Measurements from ENCODE around the gene VWA5A.

The VWA5A gene

DNA sequence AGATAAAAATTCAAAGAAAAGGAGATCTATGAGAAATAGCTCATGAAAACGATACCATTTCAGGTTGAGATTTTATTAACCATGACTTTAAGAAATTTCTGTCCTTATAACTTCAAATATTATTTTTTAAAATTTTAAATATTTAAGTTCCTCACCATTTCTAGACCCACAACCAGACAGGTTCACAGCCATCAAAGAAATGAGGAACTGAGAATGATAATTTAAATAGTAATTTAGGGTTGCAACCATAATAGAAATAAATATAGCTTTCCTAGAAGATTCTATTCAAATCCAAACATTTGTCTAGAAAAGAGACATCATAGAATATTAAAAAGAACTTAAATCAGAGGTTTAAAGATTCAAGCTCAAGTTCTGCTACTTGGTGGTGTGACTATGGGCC lies 5.9 kb upstream of the VWA5A start:
- TF ChIP-seq, protein P1, sequence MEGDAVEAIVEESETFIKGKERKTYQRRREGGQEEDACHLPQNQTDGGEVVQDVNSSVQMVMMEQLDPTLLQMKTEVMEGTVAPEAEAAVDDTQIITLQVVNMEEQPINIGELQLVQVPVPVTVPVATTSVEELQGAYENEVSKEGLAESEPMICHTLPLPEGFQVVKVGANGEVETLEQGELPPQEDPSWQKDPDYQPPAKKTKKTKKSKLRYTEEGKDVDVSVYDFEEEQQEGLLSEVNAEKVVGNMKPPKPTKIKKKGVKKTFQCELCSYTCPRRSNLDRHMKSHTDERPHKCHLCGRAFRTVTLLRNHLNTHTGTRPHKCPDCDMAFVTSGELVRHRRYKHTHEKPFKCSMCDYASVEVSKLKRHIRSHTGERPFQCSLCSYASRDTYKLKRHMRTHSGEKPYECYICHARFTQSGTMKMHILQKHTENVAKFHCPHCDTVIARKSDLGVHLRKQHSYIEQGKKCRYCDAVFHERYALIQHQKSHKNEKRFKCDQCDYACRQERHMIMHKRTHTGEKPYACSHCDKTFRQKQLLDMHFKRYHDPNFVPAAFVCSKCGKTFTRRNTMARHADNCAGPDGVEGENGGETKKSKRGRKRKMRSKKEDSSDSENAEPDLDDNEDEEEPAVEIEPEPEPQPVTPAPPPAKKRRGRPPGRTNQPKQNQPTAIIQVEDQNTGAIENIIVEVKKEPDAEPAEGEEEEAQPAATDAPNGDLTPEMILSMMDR (conservative IDR thresholded peaks at IDR 0.05; ENCODE audit: control insufficient read depth, insufficient read depth, low read depth, low read length): no peak
- no peak overlapping the region for H3K4me3 ChIP-seq (ENCODE audit: control insufficient read depth, low read depth, low read length)
- no peak for DNase-seq (ENCODE audit: low read depth)

DNA sequence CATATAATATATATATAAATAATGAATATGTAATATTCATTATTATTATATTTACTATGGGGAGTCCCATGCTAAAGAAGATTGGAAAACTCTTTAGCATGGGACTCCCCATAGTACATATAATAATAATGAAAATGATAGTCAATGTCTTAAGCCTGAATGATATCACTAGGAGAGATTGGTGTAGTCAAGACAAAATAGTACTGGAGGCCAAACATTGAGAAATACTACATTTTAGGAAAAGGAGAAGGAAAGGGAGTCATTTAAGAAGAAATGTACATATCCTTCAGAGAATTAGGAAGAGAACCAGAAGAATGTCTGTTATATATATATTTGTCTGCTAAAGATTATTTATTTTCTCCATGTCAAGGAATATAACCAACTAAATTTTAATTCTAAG lies 5.0 kb upstream of the VWA5A start:
- no peak for DNase-seq (ENCODE audit: low read depth)
- H3K4me3 ChIP-seq (ENCODE audit: control insufficient read depth, low read depth, low read length): no peak overlapping the region
- TF ChIP-seq, protein P1 (conservative IDR thresholded peaks at IDR 0.05; ENCODE audit: control insufficient read depth, insufficient read depth, low read depth, low read length): no peak

DNA sequence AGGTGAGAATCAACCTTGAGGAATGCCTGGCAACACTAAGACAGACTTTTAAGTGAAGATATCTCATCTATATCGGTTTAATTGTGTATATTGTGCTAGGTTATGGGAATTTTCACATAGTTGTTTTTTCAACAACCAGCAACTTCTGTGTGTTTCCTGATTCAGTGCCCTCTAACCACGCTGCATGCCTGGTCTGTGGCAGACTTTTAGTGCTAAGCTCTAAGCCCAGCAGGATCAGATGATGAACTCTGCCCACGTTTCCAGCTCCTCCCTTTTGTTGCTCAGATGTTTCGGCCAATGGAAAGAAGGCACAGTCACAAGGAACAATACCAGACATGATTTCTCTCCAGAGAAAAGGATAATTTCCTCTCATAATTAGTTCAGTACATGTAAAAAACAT lies 1.4 kb upstream of the VWA5A start:
- no peak overlapping the region for H3K4me3 ChIP-seq (ENCODE audit: control insufficient read depth, low read depth, low read length)
- TF ChIP-seq, protein P1 (conservative IDR thresholded peaks at IDR 0.05; ENCODE audit: control insufficient read depth, insufficient read depth, low read depth, low read length): no peak
- peak; percentile 45 for DNase-seq (ENCODE audit: low read depth)

DNA sequence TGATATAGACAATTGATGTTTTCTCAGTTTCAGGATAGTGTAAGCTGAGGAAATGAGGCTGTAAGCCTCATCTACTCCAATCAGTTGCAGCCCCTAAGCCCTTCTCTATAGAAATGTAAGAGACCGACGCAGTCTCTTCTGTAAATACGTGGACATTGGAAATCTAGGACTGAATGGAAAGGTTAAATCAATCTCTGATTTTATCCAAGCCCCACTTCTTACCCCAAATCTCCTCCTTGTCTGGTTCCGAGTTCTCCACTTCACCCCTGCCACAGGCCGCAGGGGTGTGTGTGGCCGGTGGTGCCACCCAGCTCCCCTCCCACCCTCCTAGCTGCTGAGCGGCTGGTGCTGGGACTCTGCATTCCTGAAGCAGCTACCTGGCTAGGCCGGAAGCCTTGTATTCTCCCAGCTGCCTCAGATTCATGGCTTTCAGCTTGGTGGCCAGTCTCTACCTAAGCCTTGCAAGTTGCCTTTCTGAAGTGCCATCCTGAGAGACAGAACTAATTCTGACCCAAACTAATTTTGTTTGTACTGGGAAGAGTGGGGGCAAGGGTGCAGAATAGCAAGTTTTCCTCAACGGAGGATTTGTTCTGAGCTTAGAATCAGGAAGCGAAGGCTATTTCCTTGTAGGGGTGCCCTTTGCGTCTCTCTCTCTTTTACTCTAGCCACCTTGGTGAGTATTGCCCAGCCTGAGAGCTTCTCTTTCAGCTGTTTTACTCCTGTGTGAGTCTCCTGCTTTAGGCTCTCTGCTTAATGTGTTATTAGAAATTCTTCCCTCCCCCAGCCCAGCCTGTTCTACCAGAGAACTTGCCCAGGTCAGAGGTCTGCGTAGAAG lies 749 bp downstream of the VWA5A start:
- DNase-seq (ENCODE audit: low read depth): no peak
- TF ChIP-seq, protein P1 (conservative IDR thresholded peaks at IDR 0.05; ENCODE audit: control insufficient read depth, insufficient read depth, low read depth, low read length): no peak
- H3K4me3 ChIP-seq (ENCODE audit: control insufficient read depth, low read depth, low read length): peak overlapping the region; percentile 69

DNA sequence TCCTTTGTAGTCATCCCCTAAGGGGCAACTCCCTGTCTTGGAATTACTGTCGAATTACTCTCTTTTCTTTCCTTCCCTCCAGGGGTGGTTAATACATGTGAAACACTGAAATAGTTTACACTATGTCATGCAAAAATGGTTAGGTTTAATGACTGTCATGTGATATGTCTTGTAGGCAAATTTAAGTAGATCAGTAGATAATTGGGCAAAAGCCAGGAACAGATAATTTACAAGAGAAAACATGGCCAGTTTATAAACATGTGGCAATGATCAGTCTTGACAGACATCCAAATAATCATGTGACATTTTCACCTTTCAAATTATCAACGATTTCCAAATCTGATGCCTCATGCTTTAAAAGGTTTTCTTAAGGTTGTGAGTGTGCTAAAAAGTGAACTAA lies 3.9 kb downstream of the VWA5A start:
- TF ChIP-seq, protein P1 (conservative IDR thresholded peaks at IDR 0.05; ENCODE audit: control insufficient read depth, insufficient read depth, low read depth, low read length): no peak
- DNase-seq (ENCODE audit: low read depth): no peak
- H3K4me3 ChIP-seq (ENCODE audit: control insufficient read depth, low read depth, low read length): no peak overlapping the region

DNA sequence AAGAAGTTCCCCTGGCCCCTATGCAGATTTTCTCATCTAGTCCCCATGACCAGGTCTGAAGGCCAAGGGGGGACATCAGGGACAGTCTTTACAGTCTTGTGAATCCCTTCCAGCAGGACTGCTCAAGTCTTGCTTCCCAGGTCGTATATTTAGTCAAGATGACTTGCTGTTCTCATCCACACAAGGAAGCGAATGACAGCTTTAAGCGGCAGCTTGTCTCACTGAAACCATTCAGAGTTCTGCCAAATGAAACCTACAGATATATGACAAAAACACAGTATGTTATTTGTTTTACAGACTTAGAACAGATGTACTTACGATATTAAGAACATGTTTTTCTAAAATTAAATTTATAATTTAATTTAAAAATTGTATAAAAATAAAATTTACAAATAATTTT lies 5.6 kb downstream of the VWA5A start:
- TF ChIP-seq, protein P1 (conservative IDR thresholded peaks at IDR 0.05; ENCODE audit: control insufficient read depth, insufficient read depth, low read depth, low read length): no peak
- H3K4me3 ChIP-seq (ENCODE audit: control insufficient read depth, low read depth, low read length): no peak overlapping the region
- DNase-seq (ENCODE audit: low read depth): no peak

Measured in fibroblast of mammary gland (primary cell).